Heart left ventricle (tissue), 16 donors: ENCODE results near the gene FPR2. TPM values are rescaled to one million over a fixed set of nuclear protein-coding genes. Genes with fewer than 3 reads are reported as not detected.

Source experiments
- ATAC-seq, 4 donors: fragments of 200-7000 bp; cut with Tn5 transposase; one replicate each; pipeline ENCODE4 v1.9.1; 2020 to 2022; ENCODE audit warnings: moderate library complexity in 4 of 4, mild to moderate bottlenecking in 3 of 4, moderate number of reproducible peaks in 1 of 4
- DNase-seq, 5 donors: peaks; one replicate each; pipeline ENCODE4 v3.0.0-alpha.2; 2020
- H3K27ac ChIP-seq, 12 donors: fragments of 200-600 bp; sonication (generic) in 4 of 12; one replicate each; pipeline versions ENCODE4 v1.5.0 to v1.8.0; 2016 to 2022; ENCODE audit warnings: mild to moderate bottlenecking in 2 of 12
- H3K27me3 ChIP-seq, 9 donors: fragments of 200-600 bp; sonication (generic) in 2 of 9; one replicate each; pipeline versions ENCODE4 v1.5.1 to v1.8.0; 2016 to 2022; ENCODE audit warnings: mild to moderate bottlenecking in 3 of 9
- H3K36me3 ChIP-seq, 9 donors: fragments of 200-600 bp; sonication (generic) in 2 of 9; one replicate each; pipeline versions ENCODE4 v1.5.0 to v1.8.0; 2018 to 2022; ENCODE audit warnings: mild to moderate bottlenecking in 2 of 9
- H3K4me1 ChIP-seq, 12 donors: fragments of 200-600 bp; sonication (generic) in 4 of 12; one replicate each; pipeline versions ENCODE4 v1.5.0 to v1.8.0; 2016 to 2022; ENCODE audit warnings: mild to moderate bottlenecking in 3 of 12
- H3K4me3 ChIP-seq, 12 donors: fragments of 200-600 bp; sonication (generic) in 4 of 12; one replicate each; pipeline versions ENCODE4 v1.5.0 to v1.8.0; 2017 to 2022; ENCODE audit warnings: mild to moderate bottlenecking in 9 of 12, moderate library complexity in 4 of 12
- H3K9me3 ChIP-seq, 12 donors: fragments of 200-600 bp; sonication (generic) in 4 of 12; one replicate each; pipeline versions ENCODE4 v1.5.0 to v1.8.0; 2016 to 2022; ENCODE audit warnings: mild to moderate bottlenecking in 1 of 12
- POLR2A ChIP-seq, 2 donors: fragments of 450-650 bp; IDR thresholded peaks; one replicate each; pipeline ENCODE4 v1.6.1; 2017; ENCODE audit warnings: antibody characterized with exemption in 2 of 2, mild to moderate bottlenecking in 2 of 2, moderate library complexity in 2 of 2
- WGBS, 4 donors: extraction: QIAGEN DNeasy Blood & Tissue Kit in 2 of 4; methylation state at CpG; one replicate each; pipeline versions ENCODE4 v1.1.5 to v1.1.7; 2013 to 2018; 5-methylcytosine and 5-hydroxymethylcytosine counted together
- intact Hi-C, 10 donors: fragments of 100-400 bp; cut with DNase I; formaldehyde crosslinking; loops; one replicate each; pipeline versions ENCODE4 v1.11.1 to v1.14.2; 2022
- polyA plus RNA-seq, 2 donors: library from polyadenylated mRNA; stranded (reverse); fragments of 200-250 nt; gene quantifications; one replicate each; pipeline ENCODE4 v1.2.3, GENCODE V29; 2013
- total RNA-seq, 9 donors: library from RNA; depleted of rRNA in 2 of 9; stranded (reverse); fragments of >200 nt in 2 of 9; fragmentation: NEBNext Ultra II Directional in 3 of 9; extraction: Animal tissue kit (Norgen Biotek cat#: 25700) in 3 of 9; gene quantifications; one replicate each; pipeline versions ENCODE4 v1.1.0 to v1.2.4, GENCODE V29; 2016 to 2023
- TF ChIP-seq, protein P1 (sequence below), 12 donors: fragments of 200-600 bp; sonication (generic) in 4 of 12; IDR thresholded peaks; one replicate each; pipeline versions ENCODE4 v1.5.0 to v1.8.0; 2018 to 2022; ENCODE audit warnings: antibody characterized with exemption in 12 of 12, mild to moderate bottlenecking in 5 of 12
- donor health status: ischemic (EF 13 %, LVEDD 7.1; RV severe dilation, severe dysfunction).
- donor health status: healthy with polysubstance abuse.
- donor health status: DM: no; HTN: yes; CAD: no.
- donor health status: DM: no; HTN: no; CAD: no.
- donor health status: ischemic (EF 25% LVEDD 6.9; RV normal size, moderate dysfunction).
- donor health status: ischemic (EF 25% LVEDD 5.7; RV mildly dilated, moderate dysfunction).
- donor health status: healthy.
- donor health status: DM: yes; HTN: yes; CAD: no.
- donor health status: ischemic (EF 35%, LVEDD 5.7; RV mildly dilated, moderate dysfunction).
- donor health status: nonischemic (EF 11% LVEDD 7.7; RV severe dilation, severe dysfunction).
- donor health status: DM: yes; HTN: yes; CAD: no.
- donor health status: PGD.
- donor health status: ischemic (EF 29% LVEDD 5.4; RV normal size, mild dysfunction).
- donor health status: nonischemic (EF 23%, LVEDD 6.1; RV moderate dilation, normal function).

Gene FPR2
- total and polyA plus RNA-seq, 11 donors = 0.11 to 11.1 (median 0.80) TPM; not detected in 1

DNA sequence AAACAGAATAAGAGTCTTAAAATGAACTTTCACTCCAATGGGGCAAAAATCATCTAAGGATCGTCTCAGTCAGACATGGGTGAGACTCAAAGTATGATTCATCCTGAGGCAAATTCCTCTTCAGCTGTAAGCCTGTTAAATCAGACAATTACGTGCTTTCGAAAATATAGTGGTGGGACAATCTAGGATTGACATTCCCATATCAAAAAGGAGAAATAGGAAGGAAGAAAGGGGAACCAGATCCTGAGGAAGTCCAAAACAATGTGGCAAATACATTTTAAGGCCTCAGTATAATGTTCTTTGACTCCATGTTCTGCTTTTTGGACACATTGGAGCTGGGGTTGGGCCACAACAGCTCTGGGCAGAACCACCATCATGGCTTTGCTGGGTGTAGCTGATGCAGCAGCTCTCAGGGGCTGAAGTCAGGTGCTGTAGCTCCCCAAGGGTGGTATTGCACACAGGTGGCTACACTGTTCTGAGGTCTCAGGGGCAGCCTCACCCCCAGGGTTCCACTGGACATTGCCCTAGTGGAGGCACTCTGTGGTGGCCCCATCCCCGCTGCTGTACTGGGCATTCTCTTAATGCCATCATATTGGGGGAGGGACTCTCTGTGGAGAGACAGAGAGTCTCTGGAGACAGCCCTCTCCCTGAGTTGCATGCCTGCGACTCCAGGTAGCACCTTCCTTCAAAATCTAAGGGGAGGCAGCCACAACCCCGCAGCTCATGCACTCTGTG, 28.2 kb downstream of the FPR2 start:
- Histone ChIP-seq H3K9me3 (peaks cover 0 to 4% (median 0%) of the 10 kb centered on the region in 12 donors), H3K4me3 (no peak overlapping the region), H3K4me1 (peaks cover 0 to 50% (median 5%) of the 10 kb centered on the region in 12 donors), H3K27ac (peak overlapping the region in 2 of 12 donors; percentile 17 to 87), H3K36me3 (no peaks in the 10 kb centered on the region), H3K27me3 (no peaks in the 10 kb centered on the region)
- no peak for TF ChIP-seq POLR2A (IDR thresholded peaks at IDR 0.05)
- TF ChIP-seq, protein P1, sequence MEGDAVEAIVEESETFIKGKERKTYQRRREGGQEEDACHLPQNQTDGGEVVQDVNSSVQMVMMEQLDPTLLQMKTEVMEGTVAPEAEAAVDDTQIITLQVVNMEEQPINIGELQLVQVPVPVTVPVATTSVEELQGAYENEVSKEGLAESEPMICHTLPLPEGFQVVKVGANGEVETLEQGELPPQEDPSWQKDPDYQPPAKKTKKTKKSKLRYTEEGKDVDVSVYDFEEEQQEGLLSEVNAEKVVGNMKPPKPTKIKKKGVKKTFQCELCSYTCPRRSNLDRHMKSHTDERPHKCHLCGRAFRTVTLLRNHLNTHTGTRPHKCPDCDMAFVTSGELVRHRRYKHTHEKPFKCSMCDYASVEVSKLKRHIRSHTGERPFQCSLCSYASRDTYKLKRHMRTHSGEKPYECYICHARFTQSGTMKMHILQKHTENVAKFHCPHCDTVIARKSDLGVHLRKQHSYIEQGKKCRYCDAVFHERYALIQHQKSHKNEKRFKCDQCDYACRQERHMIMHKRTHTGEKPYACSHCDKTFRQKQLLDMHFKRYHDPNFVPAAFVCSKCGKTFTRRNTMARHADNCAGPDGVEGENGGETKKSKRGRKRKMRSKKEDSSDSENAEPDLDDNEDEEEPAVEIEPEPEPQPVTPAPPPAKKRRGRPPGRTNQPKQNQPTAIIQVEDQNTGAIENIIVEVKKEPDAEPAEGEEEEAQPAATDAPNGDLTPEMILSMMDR (IDR thresholded peaks at IDR 0.05) = no peak
- 78 to 86% (median 80%) methylated on average over 5 to 6 of the region's 6 CpGs for WGBS, 4 donors
- ATAC-seq (peak in 2 of 4 donors; percentile 20 to 25), DNase-seq (peak in 2 of 5 donors; percentile 29 to 51)
- intact Hi-C loops = loop anchor here in 1 of 10 donors (10.0 kb wide), 1 partner anchor 314 kb away; the partner anchor contains the start of gene CEACAM18

DNA sequence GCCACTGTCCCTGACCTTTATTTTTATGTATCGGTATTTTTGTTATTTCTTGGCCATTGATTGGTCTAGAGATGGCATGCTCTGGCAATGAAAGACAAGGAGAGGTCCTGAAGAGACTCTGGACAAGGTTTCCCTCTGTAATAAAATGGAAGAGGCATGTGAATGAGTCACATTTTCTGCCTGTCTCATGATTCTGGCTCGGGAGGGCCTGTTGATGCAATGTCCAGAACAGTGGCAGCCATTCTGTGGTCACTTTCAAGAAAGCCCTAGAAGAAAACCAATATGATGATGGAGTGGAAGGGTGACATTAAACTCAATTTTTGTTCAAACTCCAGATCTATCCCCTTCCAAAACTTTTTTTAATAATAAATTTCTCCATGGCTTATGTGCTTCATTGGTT, 32.0 kb downstream of the FPR2 start:
- H3K9me3 ChIP-seq = peaks cover 0 to 4% (median 0%) of the 10 kb centered on the region in 12 donors
- no peak for DNase-seq
- no peaks in the 10 kb centered on the region for H3K36me3 ChIP-seq
- H3K4me1 ChIP-seq = peaks cover 0 to 24% (median 0%) of the 10 kb centered on the region in 12 donors
- TF ChIP-seq, protein P1 (IDR thresholded peaks at IDR 0.05) = no peak
- no peak for TF ChIP-seq POLR2A (IDR thresholded peaks at IDR 0.05)
- no peak overlapping the region for H3K27ac ChIP-seq
- intact Hi-C loops = loop anchor here in 1 of 10 donors (10.0 kb wide), 1 partner anchor 428 kb away; the partner anchor contains the start of genes CLDND2 and ETFB
- WGBS, 4 donors = 57 to 79% (median 75%) methylated on average over 2 of the region's 2 CpGs
- H3K27me3 ChIP-seq = no peaks in the 10 kb centered on the region
- H3K4me3 ChIP-seq = no peak overlapping the region
- ATAC-seq = no peak

DNA sequence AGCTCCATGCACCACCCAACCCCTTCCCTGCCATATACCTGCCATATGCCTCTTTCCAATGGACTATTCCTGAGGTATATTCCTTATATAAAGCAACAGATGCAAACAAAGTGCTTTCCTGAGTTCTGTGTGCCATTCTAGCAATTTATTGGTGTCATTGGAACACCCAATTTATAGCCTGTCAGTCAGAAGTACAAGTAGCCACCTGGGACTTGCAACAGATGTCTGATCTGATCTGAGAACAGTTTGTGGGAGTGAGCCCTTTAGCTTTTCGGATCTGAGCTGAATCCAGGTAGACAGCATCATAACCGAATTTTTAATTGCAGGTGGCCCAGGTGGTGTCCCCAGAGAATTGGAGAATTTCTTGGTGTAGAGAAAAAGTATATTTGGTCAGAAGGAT, 33.0 kb downstream of the FPR2 start:
- peaks cover 0 to 4% (median 0%) of the 10 kb centered on the region in 12 donors for H3K9me3 ChIP-seq
- DNase-seq (no peak), ATAC-seq (no peak)
- H3K36me3 ChIP-seq = no peaks in the 10 kb centered on the region
- TF ChIP-seq, protein P1 (IDR thresholded peaks at IDR 0.05) = no peak
- intact Hi-C loops = loop anchor here in 1 of 10 donors (10.0 kb wide), 1 partner anchor 429 kb away; the partner anchor contains the start of genes CLDND2 and ETFB
- 84 to 89% (median 86%) methylated on average over 2 of the region's 2 CpGs for WGBS, 4 donors
- H3K4me3 ChIP-seq = no peak overlapping the region
- H3K27me3 ChIP-seq = no peaks in the 10 kb centered on the region
- H3K4me1 ChIP-seq = peaks cover 0 to 30% (median 7%) of the 10 kb centered on the region in 12 donors
- peak overlapping the region in 1 of 12 donors; percentile 94 for H3K27ac ChIP-seq

DNA sequence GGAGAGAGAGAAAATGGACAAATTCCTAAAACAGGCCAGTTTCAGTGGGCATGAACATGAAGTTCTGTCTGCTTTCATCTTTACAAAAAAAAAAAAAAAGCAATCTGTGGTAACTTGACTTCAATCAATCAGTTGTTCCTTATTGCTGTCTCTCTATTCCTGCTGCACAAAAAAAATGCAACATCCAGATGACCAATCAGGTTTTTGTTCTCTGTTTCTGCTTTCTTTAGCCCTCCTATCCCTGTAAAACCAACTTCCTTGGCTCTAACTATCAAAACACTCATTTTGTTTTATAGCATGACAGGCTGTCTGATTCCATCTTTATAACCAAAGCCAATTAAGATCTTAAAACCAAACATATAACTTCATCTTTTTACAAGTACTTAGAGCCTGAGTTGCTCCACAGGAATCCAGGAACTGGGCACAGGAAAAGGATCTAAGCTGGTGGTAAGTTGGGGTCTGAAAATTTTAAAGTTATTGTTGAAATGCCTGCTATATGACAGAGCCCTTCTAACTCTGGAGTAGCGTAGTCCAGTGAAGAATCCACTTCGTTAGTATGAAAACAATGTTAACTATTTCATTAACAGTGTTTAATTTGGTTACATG, 34.0 kb downstream of the FPR2 start, which contains the start of gene FPR3:
FPR3 (plus strand) TSS at position 273 of the 606 bp plus-strand sequence. CDS start 28,592 bp downstream, outside the sequence.
- WGBS, 4 donors = 26 to 48% (median 35%) methylated on average over 2 of the region's 2 CpGs
- no peak for DNase-seq
- intact Hi-C loops = loop anchor here in 1 of 10 donors (10.0 kb wide), 1 partner anchor 430 kb away; the partner anchor contains the start of genes CLDND2 and ETFB
- Histone ChIP-seq H3K27ac (peak within 1 kb of the TSS in 7 of 12 donors; percentile 1 to 99 (median 49)), H3K4me3 (peak within 1 kb of the TSS in 7 of 12 donors; percentile 1 to 53 (median 26)), H3K27me3 (no peaks in the 10 kb centered on the region), H3K36me3 (no peaks in the 10 kb centered on the region), H3K9me3 (peaks cover 0 to 4% (median 0%) of the 10 kb centered on the region in 12 donors), H3K4me1 (peaks cover 0 to 34% (median 17%) of the 10 kb centered on the region in 12 donors)
- no peak for ATAC-seq
- TF ChIP-seq, protein P1 (IDR thresholded peaks at IDR 0.05) = no peak
- TF ChIP-seq POLR2A (IDR thresholded peaks at IDR 0.05) = no peak
